ENCODE measurements around the gene CADPS2.

Gene CADPS2

GRCh38 chr7:122369756-122370155, 516.5 kb downstream of the CADPS2 start:
- no peak overlapping the region for H3K9ac ChIP-seq (ENCODE audit: low read depth, low read length, poor library complexity, severe bottlenecking)
- no peaks in the 10 kb centered on the region for H4K20me1 ChIP-seq (ENCODE audit: insufficient read depth, low read length, poor library complexity, severe bottlenecking)
- no peaks in the 10 kb centered on the region for H3K4me1 ChIP-seq (ENCODE audit: insufficient read depth, low read length, poor library complexity, severe bottlenecking)
- no peaks in the 10 kb centered on the region for H3K27me3 ChIP-seq (ENCODE audit: insufficient read depth, low read length, poor library complexity, severe bottlenecking)
- H3K36me3 ChIP-seq (ENCODE audit: insufficient read depth, low read length): no peaks in the 10 kb centered on the region
- no peak for TF ChIP-seq EZH2phosphoT487 (IDR thresholded peaks at IDR 0.05; ENCODE audit: borderline replicate concordance)
- TF ChIP-seq, protein P1, sequence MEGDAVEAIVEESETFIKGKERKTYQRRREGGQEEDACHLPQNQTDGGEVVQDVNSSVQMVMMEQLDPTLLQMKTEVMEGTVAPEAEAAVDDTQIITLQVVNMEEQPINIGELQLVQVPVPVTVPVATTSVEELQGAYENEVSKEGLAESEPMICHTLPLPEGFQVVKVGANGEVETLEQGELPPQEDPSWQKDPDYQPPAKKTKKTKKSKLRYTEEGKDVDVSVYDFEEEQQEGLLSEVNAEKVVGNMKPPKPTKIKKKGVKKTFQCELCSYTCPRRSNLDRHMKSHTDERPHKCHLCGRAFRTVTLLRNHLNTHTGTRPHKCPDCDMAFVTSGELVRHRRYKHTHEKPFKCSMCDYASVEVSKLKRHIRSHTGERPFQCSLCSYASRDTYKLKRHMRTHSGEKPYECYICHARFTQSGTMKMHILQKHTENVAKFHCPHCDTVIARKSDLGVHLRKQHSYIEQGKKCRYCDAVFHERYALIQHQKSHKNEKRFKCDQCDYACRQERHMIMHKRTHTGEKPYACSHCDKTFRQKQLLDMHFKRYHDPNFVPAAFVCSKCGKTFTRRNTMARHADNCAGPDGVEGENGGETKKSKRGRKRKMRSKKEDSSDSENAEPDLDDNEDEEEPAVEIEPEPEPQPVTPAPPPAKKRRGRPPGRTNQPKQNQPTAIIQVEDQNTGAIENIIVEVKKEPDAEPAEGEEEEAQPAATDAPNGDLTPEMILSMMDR (conservative IDR thresholded peaks at IDR 0.05; ENCODE audit: low read length): no peak
- no peaks in the 10 kb centered on the region for H3K9me2 ChIP-seq (replicated peaks; ENCODE audit: low read depth, low read length)
- H2AFZ ChIP-seq (ENCODE audit: low read length): no peak overlapping the region
- no peak overlapping the region for H3K4me3 ChIP-seq (ENCODE audit: low read length, poor library complexity, severe bottlenecking)
- H3K9me3 ChIP-seq (ENCODE audit: insufficient read depth, low read depth, low read length): no peaks in the 10 kb centered on the region
- H3F3A ChIP-seq (ENCODE audit: low read depth): no peaks in the 10 kb centered on the region
- H3K4me2 ChIP-seq (ENCODE audit: low read depth, low read length, poor library complexity, severe bottlenecking): no peak overlapping the region
- H3K79me2 ChIP-seq (ENCODE audit: insufficient read depth, low read length): no peaks in the 10 kb centered on the region

- Histone ChIP-seq H4K20me1 (ENCODE audit: insufficient read depth, low read length, poor library complexity, severe bottlenecking) (no peaks in the 10 kb centered on the region), H3K9me3 (ENCODE audit: insufficient read depth, low read depth, low read length) (no peaks in the 10 kb centered on the region), H3K9ac (ENCODE audit: low read depth, low read length, poor library complexity, severe bottlenecking) (no peak overlapping the region), H3K4me3 (ENCODE audit: low read length, poor library complexity, severe bottlenecking) (no peak overlapping the region), H3K4me2 (ENCODE audit: low read depth, low read length, poor library complexity, severe bottlenecking) (no peak overlapping the region), H3F3A (ENCODE audit: low read depth) (no peaks in the 10 kb centered on the region), H3K36me3 (ENCODE audit: insufficient read depth, low read length) (no peaks in the 10 kb centered on the region), H3K4me1 (ENCODE audit: insufficient read depth, low read length, poor library complexity, severe bottlenecking) (no peaks in the 10 kb centered on the region), H3K9me2 (replicated peaks; ENCODE audit: low read depth, low read length) (no peaks in the 10 kb centered on the region), H3K27me3 (ENCODE audit: insufficient read depth, low read length, poor library complexity, severe bottlenecking) (no peaks in the 10 kb centered on the region), H2AFZ (ENCODE audit: low read length) (no peak overlapping the region), H3K79me2 (ENCODE audit: insufficient read depth, low read length) (no peaks in the 10 kb centered on the region)
- TF ChIP-seq EZH2phosphoT487 (IDR thresholded peaks at IDR 0.05; ENCODE audit: borderline replicate concordance): no peak
- TF ChIP-seq, protein P1 (conservative IDR thresholded peaks at IDR 0.05; ENCODE audit: low read length): no peak
Measured at GRCh38 chr7:122364761-122365280, 521.4 kb downstream of the CADPS2 start.

GRCh38 chr7:122363144-122363543, 523.1 kb downstream of the CADPS2 start:
- Histone ChIP-seq H3K4me1 (ENCODE audit: insufficient read depth, low read length, poor library complexity, severe bottlenecking) (no peaks in the 10 kb centered on the region), H3K79me2 (ENCODE audit: insufficient read depth, low read length) (no peaks in the 10 kb centered on the region), H3F3A (ENCODE audit: low read depth) (no peaks in the 10 kb centered on the region)

More at GRCh38 chr7:122363144-122363543, 523.1 kb downstream of the CADPS2 start:
- H3K4me2 ChIP-seq (ENCODE audit: low read depth, low read length, poor library complexity, severe bottlenecking): no peak overlapping the region
- no peaks in the 10 kb centered on the region for H3K9me2 ChIP-seq (replicated peaks; ENCODE audit: low read depth, low read length)
- H3K4me3 ChIP-seq (ENCODE audit: low read length, poor library complexity, severe bottlenecking): no peak overlapping the region
- H3K9me3 ChIP-seq (ENCODE audit: insufficient read depth, low read depth, low read length): no peaks in the 10 kb centered on the region
- no peaks in the 10 kb centered on the region for H3K27me3 ChIP-seq (ENCODE audit: insufficient read depth, low read length, poor library complexity, severe bottlenecking)
- no peak for TF ChIP-seq EZH2phosphoT487 (IDR thresholded peaks at IDR 0.05; ENCODE audit: borderline replicate concordance)
- TF ChIP-seq, protein P1 (conservative IDR thresholded peaks at IDR 0.05; ENCODE audit: low read length): no peak
- H4K20me1 ChIP-seq (ENCODE audit: insufficient read depth, low read length, poor library complexity, severe bottlenecking): no peaks in the 10 kb centered on the region
- no peak overlapping the region for H3K9ac ChIP-seq (ENCODE audit: low read depth, low read length, poor library complexity, severe bottlenecking)
- no peaks in the 10 kb centered on the region for H3K36me3 ChIP-seq (ENCODE audit: insufficient read depth, low read length)
- no peak overlapping the region for H2AFZ ChIP-seq (ENCODE audit: low read length)

Data from Loucy (cell line).